Mesenteric fat pad (tissue), 1 donor: ENCODE measurements around the gene DBH. TPM values are rescaled to one million over a fixed set of nuclear protein-coding genes. Genes with fewer than 3 reads are reported as not detected.

Experiments used
- DNase-seq: peaks from one replicate; pipeline ENCODE4 v3.0.0-alpha.2; 2020; ENCODE audit warnings: low spot score
- total RNA-seq: library from RNA; stranded (reverse); fragmentation: NEBNext Ultra II Directional; extraction: Animal tissue kit (Norgen Biotek cat#: 25700); gene quantifications from one replicate; pipeline ENCODE4 v1.2.1, GENCODE V29; 2021
- donor health status: DM: yes; HTN: yes; CAD: no.

The DBH gene
- total RNA-seq, 1 donor from 2014 or later = not detected

GRCh38 chr9:133681658-133682306 is 45.6 kb downstream of the DBH start:
- no peak for DNase-seq

DNA sequence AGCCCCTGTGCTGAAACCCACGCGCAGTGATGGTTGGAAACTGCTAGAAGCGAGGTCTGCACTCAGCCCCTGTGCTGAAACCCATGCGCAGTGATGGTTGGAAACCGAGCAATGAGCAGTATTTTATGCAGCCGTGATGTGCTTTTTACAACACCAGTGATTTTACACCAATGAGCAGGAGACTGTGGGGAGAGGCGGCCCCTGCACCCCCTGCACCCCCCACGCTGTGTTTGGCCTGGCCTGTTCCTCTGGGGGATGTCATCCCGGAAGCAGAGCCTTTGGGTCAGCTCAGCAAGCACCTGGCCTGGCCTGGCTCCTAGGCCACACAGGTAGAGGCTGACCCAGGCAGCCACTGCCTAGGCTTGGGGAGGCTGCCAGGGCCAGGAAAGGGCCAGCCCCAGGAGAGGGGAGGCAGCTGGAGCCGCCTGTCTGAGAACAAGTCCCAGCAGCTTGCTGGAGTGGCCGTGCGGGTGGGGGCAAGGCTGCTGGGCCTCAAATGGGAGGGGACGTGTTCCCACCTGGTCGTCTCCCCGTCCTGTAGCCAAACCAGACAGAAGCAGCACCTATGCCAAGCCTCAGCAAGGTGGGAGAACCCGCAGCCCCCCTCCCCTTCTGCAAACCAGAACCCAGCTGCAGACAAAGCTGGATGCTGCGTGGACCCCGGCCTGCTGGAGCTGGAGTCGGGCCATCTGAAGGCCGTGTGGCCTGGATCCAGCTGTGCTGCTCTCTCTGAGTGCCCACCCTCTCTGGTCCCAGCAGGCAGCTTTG is 46.8 kb downstream of the DBH start:
- DNase-seq = no peak

GRCh38 chr9:133683586-133684120 is 47.5 kb downstream of the DBH start:
- DNase-seq = no peak

- DNase-seq = no peak
These were observed 48.2 kb downstream of the DBH start for GRCh38 chr9:133684121-133684935.

DNA sequence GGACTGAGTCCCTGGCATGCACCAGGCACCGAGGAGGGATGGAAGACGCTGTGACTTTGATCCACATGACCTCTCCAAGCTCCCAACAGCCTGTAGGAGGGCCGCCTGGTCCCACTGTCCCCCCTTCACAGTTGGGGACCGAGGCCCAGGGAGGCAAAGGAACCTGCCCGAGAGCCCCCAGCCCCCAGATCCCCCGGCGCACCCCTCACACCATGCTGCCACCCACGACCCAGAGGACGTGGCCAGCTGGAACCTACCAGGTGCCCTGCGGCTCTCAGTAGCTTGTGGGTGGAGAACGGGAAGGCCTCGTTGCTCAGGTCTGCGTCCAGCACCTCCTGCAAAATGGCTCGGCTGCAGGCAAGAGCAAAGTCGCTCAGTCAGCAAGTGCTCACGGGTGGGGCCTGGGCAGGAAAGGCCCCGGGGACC is 48.8 kb downstream of the DBH start:
- no peak for DNase-seq

- DNase-seq = no peak
These were observed 49.8 kb downstream of the DBH start for GRCh38 chr9:133685653-133686609.

GRCh38 chr9:133686642-133687575 is 50.7 kb downstream of the DBH start:
- DNase-seq = no peak

- DNase-seq = no peak
These were observed 51.9 kb downstream of the DBH start for GRCh38 chr9:133687856-133688761.

GRCh38 chr9:133689151-133689763 is 53.1 kb downstream of the DBH start:
- DNase-seq = no peak

DNA sequence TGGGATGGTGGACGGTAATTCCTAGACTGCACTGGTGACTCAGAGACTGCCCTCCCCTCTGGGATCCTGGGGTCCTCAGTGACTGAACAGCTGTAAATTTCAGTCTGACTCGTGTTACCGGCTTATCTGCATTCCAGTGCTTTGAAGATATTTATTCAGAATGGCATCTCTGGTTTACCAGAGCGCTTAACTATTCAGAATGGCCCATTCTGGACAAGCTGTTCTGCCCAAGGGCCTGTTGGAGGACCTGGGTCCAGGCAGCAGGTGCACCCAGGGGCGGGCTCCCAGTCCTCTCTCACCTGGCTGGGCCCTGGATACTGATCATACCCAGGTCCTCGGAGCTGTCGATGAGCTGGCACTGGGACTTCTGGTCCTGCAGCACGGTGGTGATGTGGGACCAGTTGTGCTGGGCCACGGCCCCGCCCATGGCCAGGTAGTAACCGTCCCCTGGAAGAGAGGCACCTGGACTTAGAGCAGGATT is 54.0 kb downstream of the DBH start:
- DNase-seq = no peak

GRCh38 chr9:133691191-133691590 is 55.0 kb downstream of the DBH start:
- no peak for DNase-seq

- no peak for DNase-seq
These were observed 55.6 kb downstream of the DBH start for GRCh38 chr9:133691626-133692363.

DNA sequence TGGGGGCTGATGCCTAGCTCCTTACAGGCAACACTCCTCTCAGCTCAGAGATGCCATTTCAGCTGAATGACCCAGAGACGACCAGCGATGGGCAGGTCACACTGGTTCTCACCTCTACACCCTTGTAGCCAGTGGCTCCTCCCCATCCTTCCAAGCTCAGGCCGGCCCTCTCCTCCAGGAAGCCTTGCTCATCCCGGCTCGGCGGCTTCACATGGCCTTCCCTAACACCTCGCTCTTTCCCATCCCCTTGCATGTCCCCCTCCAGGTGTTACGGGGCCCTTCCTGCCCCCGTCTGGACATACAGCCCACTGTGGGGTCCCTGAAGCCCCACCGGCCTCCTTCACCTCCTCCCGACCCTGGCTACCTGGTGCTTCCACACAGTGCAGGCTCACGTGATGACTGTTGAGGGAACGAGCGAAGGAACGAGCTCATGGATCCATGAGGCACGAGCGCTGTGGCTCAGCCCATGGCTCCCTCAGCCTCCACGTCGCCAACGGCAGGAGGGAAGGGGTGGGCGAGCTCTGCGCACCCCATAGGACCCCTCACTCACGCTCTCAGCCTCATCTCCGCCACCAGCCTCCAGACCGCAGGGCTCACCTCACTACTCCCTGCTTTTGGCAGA is 56.3 kb downstream of the DBH start:
- DNase-seq = no peak

DNA sequence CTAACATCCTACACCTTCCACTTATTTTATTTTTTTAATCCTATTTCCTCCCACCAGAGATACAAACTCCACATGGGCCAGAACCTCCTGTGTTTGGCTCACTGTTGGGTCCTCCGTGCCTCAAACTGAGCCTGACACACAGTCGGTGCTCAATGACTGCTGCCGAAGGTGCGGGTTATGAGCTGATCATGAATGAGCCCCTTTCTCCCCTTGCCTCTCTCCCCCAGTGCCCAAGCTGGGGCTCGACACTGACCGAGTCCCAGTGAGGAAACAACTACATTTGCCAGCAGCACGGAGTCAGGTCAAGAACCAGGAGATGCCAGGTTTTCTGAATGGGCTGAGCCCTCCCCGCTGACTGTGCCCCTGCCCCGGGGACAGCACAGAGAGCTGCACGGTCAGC is 57.0 kb downstream of the DBH start:
- no peak for DNase-seq

GRCh38 chr9:133693703-133694529 is 57.8 kb downstream of the DBH start:
- no peak for DNase-seq

GRCh38 chr9:133694686-133695085 is 58.5 kb downstream of the DBH start:
- DNase-seq = no peak
